WTC11 (cell line): Measurements from ENCODE around the gene PDK2.

Source experiments
- CBFB ChIP-seq: sonication (generic); formaldehyde crosslinking; IDR thresholded peaks from 2 replicates; pipeline ENCODE4 v1.8.1; 2022; ENCODE audit warnings: mild to moderate bottlenecking, low read depth, missing genetic modification reagents
- CREB1 ChIP-seq: sonication (generic); formaldehyde crosslinking; IDR thresholded peaks from 2 replicates; pipeline ENCODE4 v1.8.0; 2023; ENCODE audit warnings: mild to moderate bottlenecking, missing genetic modification reagents
- IRF2 ChIP-seq: sonication (generic); formaldehyde crosslinking; IDR thresholded peaks from 2 replicates; pipeline ENCODE4 v1.8.0; 2022; ENCODE audit warnings: low read depth, missing genetic modification reagents, borderline replicate concordance
- JUN ChIP-seq: sonication (generic); formaldehyde crosslinking; IDR thresholded peaks from 2 replicates; pipeline ENCODE4 v1.8.0; 2023; ENCODE audit warnings: mild to moderate bottlenecking, missing genetic modification reagents
- MLX ChIP-seq: sonication (generic); formaldehyde crosslinking; IDR thresholded peaks from 2 replicates; pipeline ENCODE4 v1.8.1; 2023; ENCODE audit warnings: mild to moderate bottlenecking, missing genetic modification reagents, moderate library complexity
- NR1H2 ChIP-seq: sonication (generic); formaldehyde crosslinking; IDR thresholded peaks from 2 replicates; pipeline ENCODE4 v1.9.0; 2021; ENCODE audit warnings: mild to moderate bottlenecking, moderate library complexity, missing genetic modification reagents
- SP1 ChIP-seq: sonication (generic); formaldehyde crosslinking; conservative IDR thresholded peaks from 2 replicates; pipeline ENCODE4 v1.8.1; 2022; ENCODE audit warnings: missing genetic modification reagents
- STAT6 ChIP-seq: sonication (generic); formaldehyde crosslinking; conservative IDR thresholded peaks from 2 replicates; pipeline ENCODE4 v1.8.1; 2023; ENCODE audit warnings: mild to moderate bottlenecking, low read depth, missing genetic modification reagents, moderate library complexity
- ZBTB21 ChIP-seq: sonication (generic); formaldehyde crosslinking; IDR thresholded peaks from 2 replicates; pipeline ENCODE4 v1.8.1; 2023; ENCODE audit warnings: mild to moderate bottlenecking, missing genetic modification reagents, borderline replicate concordance
- ZNF121 ChIP-seq: sonication (generic); formaldehyde crosslinking; IDR thresholded peaks from 2 replicates; pipeline ENCODE4 v1.8.0; 2023; ENCODE audit warnings: missing genetic modification reagents
- ZNF263 ChIP-seq: sonication (generic); formaldehyde crosslinking; IDR thresholded peaks from 2 replicates; pipeline ENCODE4 v1.8.1; 2022; ENCODE audit warnings: low read depth, mild to moderate bottlenecking, moderate library complexity, missing genetic modification reagents
- TF ChIP-seq, protein P1 (sequence below): fragments of 200-600 bp; IDR thresholded peaks from 2 replicates; pipeline ENCODE4 v1.8.0; 2022; ENCODE audit warnings: antibody characterized with exemption
- TF ChIP-seq, protein P2 (sequence below): sonication (generic); formaldehyde crosslinking; IDR thresholded peaks from 2 replicates; pipeline ENCODE4 v1.8.1; 2023; ENCODE audit warnings: mild to moderate bottlenecking, missing genetic modification reagents, borderline replicate concordance
- TF ChIP-seq, protein P3 (sequence below): sonication (generic); formaldehyde crosslinking; conservative IDR thresholded peaks from 2 replicates; pipeline ENCODE4 v1.8.1; 2022; ENCODE audit warnings: mild to moderate bottlenecking, missing genetic modification reagents

- no peak for TF ChIP-seq SP1 (CRISPR knock-in tag)
- TF ChIP-seq, protein P1, sequence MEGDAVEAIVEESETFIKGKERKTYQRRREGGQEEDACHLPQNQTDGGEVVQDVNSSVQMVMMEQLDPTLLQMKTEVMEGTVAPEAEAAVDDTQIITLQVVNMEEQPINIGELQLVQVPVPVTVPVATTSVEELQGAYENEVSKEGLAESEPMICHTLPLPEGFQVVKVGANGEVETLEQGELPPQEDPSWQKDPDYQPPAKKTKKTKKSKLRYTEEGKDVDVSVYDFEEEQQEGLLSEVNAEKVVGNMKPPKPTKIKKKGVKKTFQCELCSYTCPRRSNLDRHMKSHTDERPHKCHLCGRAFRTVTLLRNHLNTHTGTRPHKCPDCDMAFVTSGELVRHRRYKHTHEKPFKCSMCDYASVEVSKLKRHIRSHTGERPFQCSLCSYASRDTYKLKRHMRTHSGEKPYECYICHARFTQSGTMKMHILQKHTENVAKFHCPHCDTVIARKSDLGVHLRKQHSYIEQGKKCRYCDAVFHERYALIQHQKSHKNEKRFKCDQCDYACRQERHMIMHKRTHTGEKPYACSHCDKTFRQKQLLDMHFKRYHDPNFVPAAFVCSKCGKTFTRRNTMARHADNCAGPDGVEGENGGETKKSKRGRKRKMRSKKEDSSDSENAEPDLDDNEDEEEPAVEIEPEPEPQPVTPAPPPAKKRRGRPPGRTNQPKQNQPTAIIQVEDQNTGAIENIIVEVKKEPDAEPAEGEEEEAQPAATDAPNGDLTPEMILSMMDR, result no peak
- TF ChIP-seq ZBTB21, result no peak
- TF ChIP-seq, protein P2, sequence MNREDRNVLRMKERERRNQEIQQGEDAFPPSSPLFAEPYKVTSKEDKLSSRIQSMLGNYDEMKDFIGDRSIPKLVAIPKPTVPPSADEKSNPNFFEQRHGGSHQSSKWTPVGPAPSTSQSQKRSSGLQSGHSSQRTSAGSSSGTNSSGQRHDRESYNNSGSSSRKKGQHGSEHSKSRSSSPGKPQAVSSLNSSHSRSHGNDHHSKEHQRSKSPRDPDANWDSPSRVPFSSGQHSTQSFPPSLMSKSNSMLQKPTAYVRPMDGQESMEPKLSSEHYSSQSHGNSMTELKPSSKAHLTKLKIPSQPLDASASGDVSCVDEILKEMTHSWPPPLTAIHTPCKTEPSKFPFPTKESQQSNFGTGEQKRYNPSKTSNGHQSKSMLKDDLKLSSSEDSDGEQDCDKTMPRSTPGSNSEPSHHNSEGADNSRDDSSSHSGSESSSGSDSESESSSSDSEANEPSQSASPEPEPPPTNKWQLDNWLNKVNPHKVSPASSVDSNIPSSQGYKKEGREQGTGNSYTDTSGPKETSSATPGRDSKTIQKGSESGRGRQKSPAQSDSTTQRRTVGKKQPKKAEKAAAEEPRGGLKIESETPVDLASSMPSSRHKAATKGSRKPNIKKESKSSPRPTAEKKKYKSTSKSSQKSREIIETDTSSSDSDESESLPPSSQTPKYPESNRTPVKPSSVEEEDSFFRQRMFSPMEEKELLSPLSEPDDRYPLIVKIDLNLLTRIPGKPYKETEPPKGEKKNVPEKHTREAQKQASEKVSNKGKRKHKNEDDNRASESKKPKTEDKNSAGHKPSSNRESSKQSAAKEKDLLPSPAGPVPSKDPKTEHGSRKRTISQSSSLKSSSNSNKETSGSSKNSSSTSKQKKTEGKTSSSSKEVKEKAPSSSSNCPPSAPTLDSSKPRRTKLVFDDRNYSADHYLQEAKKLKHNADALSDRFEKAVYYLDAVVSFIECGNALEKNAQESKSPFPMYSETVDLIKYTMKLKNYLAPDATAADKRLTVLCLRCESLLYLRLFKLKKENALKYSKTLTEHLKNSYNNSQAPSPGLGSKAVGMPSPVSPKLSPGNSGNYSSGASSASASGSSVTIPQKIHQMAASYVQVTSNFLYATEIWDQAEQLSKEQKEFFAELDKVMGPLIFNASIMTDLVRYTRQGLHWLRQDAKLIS (CRISPR knock-in tag), result no peak
- TF ChIP-seq MLX (CRISPR knock-in tag), result no peak
- no peak for TF ChIP-seq CREB1 (CRISPR knock-in tag)
- TF ChIP-seq NR1H2 (CRISPR knock-in tag), result no peak
- no peak for TF ChIP-seq IRF2 (CRISPR knock-in tag)
- TF ChIP-seq, protein P3, sequence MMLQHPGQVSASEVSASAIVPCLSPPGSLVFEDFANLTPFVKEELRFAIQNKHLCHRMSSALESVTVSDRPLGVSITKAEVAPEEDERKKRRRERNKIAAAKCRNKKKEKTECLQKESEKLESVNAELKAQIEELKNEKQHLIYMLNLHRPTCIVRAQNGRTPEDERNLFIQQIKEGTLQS (CRISPR knock-in tag), result no peak
- TF ChIP-seq JUN, result no peak
- no peak for TF ChIP-seq STAT6 (CRISPR knock-in tag)
- TF ChIP-seq CBFB (CRISPR knock-in tag), result no peak
- no peak for TF ChIP-seq ZNF263 (CRISPR knock-in tag)
- TF ChIP-seq ZNF121 (CRISPR knock-in tag), result no peak
Observed at GRCh38 chr17:50147841-50148225, 52.7 kb downstream of the PDK2 start.
